Activated naive CD4-positive, alpha-beta T cell treated with anti-CD3 and anti-CD28 coated beads, Interleukin-2, amount 50 U/mL, for 24 hours (primary cell): ENCODE measurements around the gene LAT.

Experiments used
- H3K27ac Mint-ChIP-seq: one replicate; pipeline ENCODE4 v1.8.0; 2021; ENCODE audit warnings: mild to moderate bottlenecking, mixed read lengths
- H3K27me3 Mint-ChIP-seq: one replicate; pipeline ENCODE4 v1.8.0; 2021; ENCODE audit warnings: mixed read lengths
- H3K36me3 Mint-ChIP-seq: one replicate; pipeline ENCODE4 v1.8.0; 2021; ENCODE audit warnings: mixed read lengths
- H3K4me1 Mint-ChIP-seq: one replicate; pipeline ENCODE4 v1.8.0; 2021; ENCODE audit warnings: mixed read lengths
- H3K4me3 Mint-ChIP-seq: one replicate; pipeline ENCODE4 v1.8.0; 2021; ENCODE audit warnings: mild to moderate bottlenecking, mixed read lengths
- H3K9me3 Mint-ChIP-seq: one replicate; pipeline ENCODE4 v1.8.0; 2021; ENCODE audit warnings: mixed read lengths

LAT gene

DNA sequence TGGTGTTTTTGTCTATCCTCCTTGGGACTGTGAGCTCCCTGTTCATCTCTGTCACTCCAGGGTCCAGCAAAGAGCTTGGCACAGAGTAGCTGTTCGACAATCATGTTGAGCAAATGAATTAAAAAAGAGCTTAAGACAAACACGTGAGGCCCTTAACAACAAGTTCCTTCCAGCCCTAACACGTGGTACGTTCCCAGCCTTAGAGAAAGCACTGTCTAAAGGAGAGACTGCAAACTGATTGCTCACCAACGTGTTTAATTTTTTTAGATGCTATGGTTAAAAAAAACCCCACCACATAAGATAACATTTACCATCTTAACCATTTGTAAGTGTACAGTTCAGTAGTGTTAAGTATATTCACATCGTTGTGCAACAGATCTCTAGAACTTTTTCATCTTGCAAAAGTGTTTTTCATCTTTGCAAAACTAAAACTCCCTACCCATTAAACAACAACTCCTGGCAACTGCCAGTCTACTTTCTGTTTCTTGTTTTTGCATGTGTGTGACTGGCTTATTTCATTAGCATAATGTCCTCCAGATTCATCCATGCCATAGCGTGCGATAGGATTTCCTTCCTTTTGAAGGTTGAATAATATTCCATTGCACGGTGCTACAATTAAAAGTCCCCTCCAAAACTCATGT lies 28.2 kb downstream of the LAT start:
- no peaks in the 10 kb centered on the region for H3K27me3 Mint-ChIP-seq
- H3K4me1 Mint-ChIP-seq, result peaks cover 71% of the 10 kb centered on the region
- peak overlapping the region; percentile 100 for H3K27ac Mint-ChIP-seq
- no peaks in the 10 kb centered on the region for H3K36me3 Mint-ChIP-seq
- H3K9me3 Mint-ChIP-seq, result no peaks in the 10 kb centered on the region
- H3K4me3 Mint-ChIP-seq, result peak overlapping the region; percentile 70

GRCh38 chr16:29014561-29015069 lies 29.8 kb downstream of the LAT start:
- Mint-ChIP-seq H3K9me3 (no peaks in the 10 kb centered on the region), H3K4me1 (peaks cover 65% of the 10 kb centered on the region), H3K36me3 (no peaks in the 10 kb centered on the region), H3K27ac (peak overlapping the region; percentile 100), H3K4me3 (peak overlapping the region; percentile 34), H3K27me3 (no peaks in the 10 kb centered on the region)

GRCh38 chr16:29022196-29022595 lies 37.3 kb downstream of the LAT start:
- no peaks in the 10 kb centered on the region for H3K27me3 Mint-ChIP-seq
- H3K9me3 Mint-ChIP-seq, result no peaks in the 10 kb centered on the region
- H3K36me3 Mint-ChIP-seq, result no peaks in the 10 kb centered on the region
- no peak overlapping the region for H3K4me3 Mint-ChIP-seq
- peaks cover 72% of the 10 kb centered on the region for H3K4me1 Mint-ChIP-seq
- peak overlapping the region; percentile 36 for H3K27ac Mint-ChIP-seq

GRCh38 chr16:29023279-29024277 lies 38.7 kb downstream of the LAT start:
- Mint-ChIP-seq H3K4me1 (peaks cover 72% of the 10 kb centered on the region), H3K27me3 (no peaks in the 10 kb centered on the region), H3K36me3 (no peaks in the 10 kb centered on the region), H3K27ac (peak overlapping the region; percentile 59), H3K9me3 (no peaks in the 10 kb centered on the region), H3K4me3 (peak overlapping the region; percentile 47)

DNA sequence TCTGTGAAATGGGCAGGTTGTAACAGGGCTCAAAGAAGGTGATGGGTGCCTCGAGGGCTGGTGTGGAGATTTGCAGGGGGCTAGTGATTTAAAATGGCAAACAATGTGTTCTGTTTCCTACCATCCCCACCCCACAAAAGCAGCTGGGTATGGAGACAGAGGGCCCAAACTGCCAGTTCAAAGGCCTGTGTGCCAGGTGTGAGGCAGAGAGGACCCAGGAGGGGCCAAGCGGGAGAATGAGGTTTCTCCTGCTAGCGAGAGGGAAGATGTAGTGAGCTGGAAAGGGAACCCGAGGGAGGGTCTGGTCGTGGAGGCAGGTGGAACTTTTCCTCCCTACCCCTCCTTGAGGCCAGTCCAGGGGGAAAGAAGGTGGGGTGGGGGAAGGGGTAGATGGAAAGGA lies 39.4 kb downstream of the LAT start:
- Mint-ChIP-seq H3K9me3 (no peaks in the 10 kb centered on the region), H3K4me1 (peaks cover 79% of the 10 kb centered on the region), H3K36me3 (no peaks in the 10 kb centered on the region), H3K27me3 (no peaks in the 10 kb centered on the region), H3K4me3 (peak overlapping the region; percentile 21), H3K27ac (peak overlapping the region; percentile 83)

GRCh38 chr16:29025218-29025617 lies 40.4 kb downstream of the LAT start:
- Mint-ChIP-seq H3K36me3 (no peaks in the 10 kb centered on the region), H3K4me3 (peak overlapping the region; percentile 23), H3K27me3 (no peaks in the 10 kb centered on the region), H3K4me1 (peaks cover 82% of the 10 kb centered on the region), H3K9me3 (no peaks in the 10 kb centered on the region), H3K27ac (peak overlapping the region; percentile 59)

DNA sequence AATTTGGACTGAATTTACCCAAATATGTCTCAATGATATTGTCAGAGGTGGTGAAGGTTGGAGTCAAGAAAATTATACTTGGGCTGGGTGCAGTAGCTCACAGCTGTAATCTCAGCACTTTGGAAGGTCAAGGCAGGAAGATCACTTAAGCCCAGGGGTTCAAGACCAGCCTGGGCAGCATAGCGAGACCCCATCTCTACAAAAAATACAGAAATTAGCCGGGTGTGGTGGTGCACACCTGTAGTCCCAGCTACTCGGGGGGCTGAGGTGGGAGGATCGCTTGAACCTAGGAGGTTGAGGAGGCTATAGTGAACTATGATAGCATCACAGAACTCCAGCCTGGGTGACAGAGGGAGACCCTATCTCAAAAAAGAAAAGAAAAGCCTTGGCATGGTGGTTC lies 40.9 kb downstream of the LAT start:
- no peaks in the 10 kb centered on the region for H3K27me3 Mint-ChIP-seq
- H3K4me1 Mint-ChIP-seq, result peaks cover 82% of the 10 kb centered on the region
- no peaks in the 10 kb centered on the region for H3K36me3 Mint-ChIP-seq
- no peak overlapping the region for H3K4me3 Mint-ChIP-seq
- H3K27ac Mint-ChIP-seq, result peak overlapping the region; percentile 59
- no peaks in the 10 kb centered on the region for H3K9me3 Mint-ChIP-seq

DNA sequence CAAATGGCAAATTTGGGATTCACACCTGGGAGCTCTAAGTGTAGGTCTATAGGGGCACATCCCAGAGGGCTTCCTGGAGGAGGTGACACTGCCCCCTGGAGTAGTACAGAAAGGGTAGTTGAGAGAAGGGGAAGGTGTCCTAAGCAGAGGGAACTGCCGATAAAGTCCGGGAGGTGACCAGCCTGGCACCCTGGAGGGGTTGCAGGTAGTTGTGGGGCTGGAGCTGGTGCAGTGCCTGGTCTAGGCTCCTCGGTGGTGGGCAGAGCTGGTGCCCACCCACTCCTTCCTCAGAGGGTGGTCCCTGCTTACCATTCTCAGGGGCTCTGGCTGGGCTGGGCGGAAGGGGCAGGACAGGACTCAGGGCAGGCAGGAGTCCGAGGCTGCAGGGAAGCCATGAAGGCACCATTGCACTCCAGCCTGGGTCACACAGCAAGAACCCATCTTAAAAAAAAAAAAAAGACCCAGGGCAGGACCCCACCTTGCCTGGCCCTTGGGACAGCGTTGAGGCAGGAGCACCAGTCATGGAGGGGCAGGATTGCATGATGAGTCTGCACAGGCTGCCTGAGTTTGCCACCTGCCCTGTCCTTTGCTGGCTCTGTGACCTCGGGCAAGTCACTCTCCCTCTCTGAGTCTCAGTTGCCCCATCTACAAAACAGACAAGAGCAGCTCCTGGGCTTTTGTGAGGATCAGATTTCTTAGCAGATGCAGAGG lies 43.8 kb downstream of the LAT start:
- Mint-ChIP-seq H3K27me3 (no peaks in the 10 kb centered on the region), H3K4me3 (peak overlapping the region; percentile 37), H3K36me3 (no peaks in the 10 kb centered on the region), H3K4me1 (peaks cover 55% of the 10 kb centered on the region), H3K27ac (no peak overlapping the region), H3K9me3 (no peaks in the 10 kb centered on the region)

DNA sequence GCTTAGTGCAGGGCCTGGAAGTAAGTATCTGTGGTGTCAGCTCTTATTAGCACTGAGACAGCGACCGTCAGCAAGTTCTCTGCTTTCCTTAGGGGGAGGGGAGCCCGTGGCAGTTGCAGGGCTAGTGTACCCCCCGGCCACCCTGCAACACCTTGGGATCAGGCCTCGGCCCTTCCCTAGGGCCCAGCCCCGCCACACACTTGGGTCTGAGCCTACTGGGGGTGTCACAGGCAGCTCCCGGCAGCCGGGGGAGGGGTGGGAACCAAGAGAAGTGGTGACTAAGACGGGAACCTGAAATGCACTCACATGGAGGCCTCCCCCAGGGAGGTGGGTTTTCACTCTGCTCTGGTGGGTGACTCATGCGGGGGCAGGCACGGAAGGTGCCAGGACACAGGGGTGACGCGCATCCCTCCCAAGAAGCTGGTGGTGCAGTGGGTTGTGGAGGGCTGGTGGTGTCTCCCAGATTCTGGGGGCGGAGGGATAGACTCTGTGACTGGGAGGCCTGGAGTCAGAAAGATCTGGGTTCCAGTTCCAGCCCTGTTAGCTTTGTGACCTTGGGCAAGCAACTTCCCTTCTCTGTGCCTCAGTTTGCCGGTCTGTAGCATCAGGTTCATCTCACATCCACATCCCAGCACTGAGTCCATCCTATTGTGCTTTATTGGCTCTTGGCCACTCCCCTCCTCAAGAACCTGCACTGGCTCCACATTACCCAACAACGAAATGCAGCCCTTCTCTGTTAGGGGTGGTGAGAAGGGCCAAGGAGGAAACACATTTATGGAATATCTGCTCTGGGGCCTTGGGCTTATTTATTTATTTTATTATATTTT lies 44.5 kb downstream of the LAT start:
- Mint-ChIP-seq H3K36me3 (no peaks in the 10 kb centered on the region), H3K4me3 (peak overlapping the region; percentile 37), H3K27me3 (no peaks in the 10 kb centered on the region), H3K4me1 (peaks cover 48% of the 10 kb centered on the region), H3K9me3 (no peaks in the 10 kb centered on the region), H3K27ac (peak overlapping the region; percentile 69)

- Mint-ChIP-seq H3K4me1 (peaks cover 42% of the 10 kb centered on the region), H3K27me3 (no peaks in the 10 kb centered on the region), H3K4me3 (no peak overlapping the region), H3K9me3 (no peaks in the 10 kb centered on the region), H3K36me3 (no peaks in the 10 kb centered on the region), H3K27ac (no peak overlapping the region)
Measured at GRCh38 chr16:29030086-29030840, 45.4 kb downstream of the LAT start.
